ENCODE data around the gene KRTAP5-11.
"Not testable (repeated sequence)": the region's sequence is repeated elsewhere in the genome, so short reads cannot be mapped to it uniquely, and the experiment has no call there.

The KRTAP5-11 gene

GRCh38 chr11:71555508-71555907 lies 27.2 kb downstream of the KRTAP5-11 start:
- no peak for DNase-seq (ENCODE audit: low read depth)

DNA sequence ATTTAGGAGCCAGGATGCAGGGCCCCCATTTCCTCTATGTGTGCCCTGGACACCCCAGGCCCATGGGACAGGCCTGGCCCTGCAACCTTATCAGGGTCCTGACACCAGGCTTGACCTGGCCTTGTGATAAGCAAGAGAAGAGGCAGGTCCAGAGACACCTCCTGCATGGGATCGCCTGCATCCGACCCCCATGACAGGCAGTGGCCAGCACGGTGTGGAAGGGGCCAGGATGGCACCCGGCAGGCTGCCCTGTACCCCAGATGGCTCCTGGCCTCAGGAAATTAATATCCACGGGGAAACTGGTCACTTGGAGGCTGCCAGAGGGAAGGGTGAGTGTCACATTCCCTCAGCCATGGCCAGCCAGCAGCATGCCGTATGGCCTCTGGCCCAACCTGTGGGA lies 27.7 kb downstream of the KRTAP5-11 start:
- no peak for DNase-seq (ENCODE audit: low read depth)

- no peak for DNase-seq (ENCODE audit: low read depth)
These were observed 31.0 kb downstream of the KRTAP5-11 start for GRCh38 chr11:71551711-71552110.

DNA sequence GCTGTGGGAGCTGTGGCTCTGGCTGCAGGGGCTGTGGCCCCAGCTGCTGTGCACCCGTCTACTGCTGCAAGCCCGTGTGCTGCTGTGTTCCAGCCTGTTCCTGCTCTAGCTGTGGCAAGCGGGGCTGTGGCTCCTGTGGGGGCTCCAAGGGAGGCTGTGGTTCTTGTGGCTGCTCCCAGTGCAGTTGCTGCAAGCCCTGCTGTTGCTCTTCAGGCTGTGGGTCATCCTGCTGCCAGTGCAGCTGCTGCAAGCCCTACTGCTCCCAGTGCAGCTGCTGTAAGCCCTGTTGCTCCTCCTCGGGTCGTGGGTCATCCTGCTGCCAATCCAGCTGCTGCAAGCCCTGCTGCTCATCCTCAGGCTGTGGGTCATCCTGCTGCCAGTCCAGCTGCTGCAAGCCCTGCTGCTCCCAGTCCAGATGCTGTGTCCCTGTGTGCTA lies 33.9 kb downstream of the KRTAP5-11 start:
- DNase-seq (ENCODE audit: low read depth): no peak

- DNase-seq (ENCODE audit: low read depth): no peak
These were observed 34.6 kb downstream of the KRTAP5-11 start, which contains the start of gene KRTAP5-9 for GRCh38 chr11:71548120-71548519. KRTAP5-9 (plus strand) TSS chr11:71548420; CDS start chr11:71548658, 238 bp downstream.

DNA sequence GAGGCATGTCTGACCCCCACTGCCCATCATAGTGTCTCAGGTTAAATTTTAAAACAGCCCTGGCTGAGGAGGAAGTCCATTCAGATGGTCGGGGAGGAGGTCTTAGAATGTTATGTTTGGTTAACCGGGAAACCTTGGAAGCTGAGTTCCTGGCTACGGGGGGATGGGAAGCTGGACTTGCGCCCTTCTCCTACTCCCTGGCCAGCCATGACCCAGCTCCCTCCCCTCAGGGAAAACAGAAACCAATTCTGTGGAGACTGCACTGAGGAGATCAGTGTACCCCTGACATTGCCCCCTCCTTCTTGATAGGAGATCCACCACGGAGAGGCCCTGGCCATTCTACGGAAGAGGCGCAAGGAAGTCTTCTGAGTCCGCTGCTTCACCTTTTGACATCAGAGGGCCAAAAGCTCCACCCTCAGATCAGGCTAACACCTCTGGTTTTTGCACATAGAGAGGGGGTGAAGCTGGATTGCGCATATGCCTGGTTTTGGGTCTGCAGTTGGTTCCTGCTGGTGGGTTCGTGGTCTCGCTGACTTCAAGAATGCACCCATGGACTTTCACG lies 37.2 kb downstream of the KRTAP5-11 start:
- DNase-seq (ENCODE audit: low read depth): no peak

GRCh38 chr11:71544525-71545214 lies 38.0 kb downstream of the KRTAP5-11 start:
- DNase-seq (ENCODE audit: low read depth): no peak

- no peak for DNase-seq (ENCODE audit: low read depth)
These were observed 38.8 kb downstream of the KRTAP5-11 start for GRCh38 chr11:71543866-71544265.

- no peak for DNase-seq (ENCODE audit: low read depth)
These were observed 39.5 kb downstream of the KRTAP5-11 start for GRCh38 chr11:71542879-71543777.

GRCh38 chr11:71542382-71542781 lies 40.3 kb downstream of the KRTAP5-11 start:
- DNase-seq (ENCODE audit: low read depth): no peak

GRCh38 chr11:71540521-71541304 lies 42.0 kb downstream of the KRTAP5-11 start:
- DNase-seq (ENCODE audit: low read depth): not testable (repeated sequence)

GRCh38 chr11:71539971-71540370 lies 42.7 kb downstream of the KRTAP5-11 start:
- not testable (repeated sequence) for DNase-seq (ENCODE audit: low read depth)

DNA sequence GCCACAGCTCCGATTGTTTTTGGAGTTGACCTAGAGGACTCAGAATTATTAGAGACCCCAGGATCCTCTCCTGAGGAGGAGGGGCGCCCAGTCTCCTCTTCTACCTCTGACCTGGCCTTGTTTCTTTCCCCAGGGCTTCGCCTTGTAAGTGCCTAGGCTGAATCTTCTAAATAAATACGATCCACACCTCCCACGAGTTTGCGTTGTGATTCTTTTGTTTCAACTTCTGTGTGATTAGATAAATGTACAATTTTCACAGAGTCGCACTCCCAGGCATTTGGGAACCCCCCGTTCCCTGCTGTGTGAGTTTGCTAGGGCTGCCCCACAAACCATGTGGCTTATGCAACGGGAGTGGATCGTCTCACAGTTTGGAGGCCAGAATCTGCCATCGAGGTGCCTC lies 43.7 kb downstream of the KRTAP5-11 start:
- DNase-seq (ENCODE audit: low read depth): no peak

GRCh38 chr11:71538666-71538990 lies 44.0 kb downstream of the KRTAP5-11 start:
- no peak for DNase-seq (ENCODE audit: low read depth)

DNA sequence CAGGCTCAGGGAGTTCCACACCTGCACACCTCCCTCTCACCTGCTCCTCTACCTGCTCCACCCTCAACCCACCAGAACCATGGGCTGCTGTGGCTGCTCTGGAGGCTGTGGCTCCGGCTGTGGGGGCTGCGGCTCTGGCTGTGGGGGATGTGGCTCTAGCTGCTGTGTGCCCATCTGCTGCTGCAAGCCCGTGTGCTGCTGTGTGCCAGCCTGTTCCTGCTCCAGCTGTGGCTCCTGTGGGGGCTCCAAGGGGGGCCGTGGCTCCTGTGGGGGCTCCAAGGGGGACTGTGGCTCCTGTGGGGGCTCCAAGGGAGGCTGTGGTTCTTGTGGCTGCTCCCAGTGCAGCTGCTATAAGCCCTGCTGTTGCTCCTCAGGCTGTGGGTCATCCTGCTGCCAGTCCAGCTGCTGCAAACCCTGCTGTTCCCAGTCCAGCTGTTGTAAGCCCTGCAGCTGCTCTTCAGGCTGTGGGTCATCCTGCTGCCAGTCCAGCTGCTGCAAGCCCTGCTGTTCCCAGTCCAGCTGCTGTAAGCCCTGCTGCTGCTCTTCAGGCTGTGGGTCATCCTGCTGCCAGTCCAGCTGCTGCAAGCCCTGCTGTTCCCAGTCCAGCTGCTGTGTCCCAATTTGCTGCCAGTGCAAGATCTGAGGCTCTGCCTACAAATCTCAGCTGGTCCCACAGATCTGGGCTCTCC lies 44.6 kb downstream of the KRTAP5-11 start, which contains the start of gene KRTAP5-8:
KRTAP5-8 (plus strand) TSS at position 49 of the 689 bp plus-strand sequence; CDS start at position 80, 31 bp downstream.
- DNase-seq (ENCODE audit: low read depth): not testable (repeated sequence)

DNA sequence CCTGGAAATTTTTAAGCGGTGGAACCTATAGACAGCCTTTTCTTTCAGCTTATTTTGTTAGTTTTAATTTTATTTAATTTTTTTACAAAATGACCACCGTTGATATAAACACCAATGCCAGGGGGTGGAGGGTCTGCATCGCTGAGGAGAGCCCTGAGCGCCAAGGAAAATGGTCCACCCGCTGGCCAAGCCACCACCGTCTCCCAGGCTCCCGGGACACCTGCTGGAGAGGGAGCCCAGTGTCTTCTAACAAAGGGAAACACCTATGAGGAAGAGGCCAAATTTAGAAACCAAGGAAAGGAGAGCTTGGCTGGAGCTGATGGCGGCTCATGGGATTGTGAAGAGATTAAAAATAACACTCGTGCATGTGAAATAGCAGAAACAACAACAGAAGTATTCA lies 45.1 kb downstream of the KRTAP5-11 start:
- DNase-seq (ENCODE audit: low read depth): no peak

DNA sequence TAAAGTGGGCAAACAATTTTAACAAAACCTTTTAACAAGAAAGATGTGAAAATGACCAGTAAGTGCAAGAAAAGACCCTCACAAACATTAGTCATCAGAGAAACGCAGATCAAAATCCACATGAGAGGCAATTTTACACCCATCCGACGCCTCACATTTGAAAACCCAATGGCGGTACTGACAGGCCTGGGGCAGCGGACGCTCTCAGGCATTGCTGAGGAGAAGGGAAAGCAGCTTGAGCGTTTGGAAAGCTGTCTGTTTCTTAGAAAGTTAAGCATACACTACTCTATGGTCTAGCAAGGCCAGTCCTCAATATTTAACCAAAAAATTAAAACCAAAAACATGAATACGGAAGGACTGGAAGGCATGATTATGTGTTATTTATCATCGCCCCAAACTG lies 46.9 kb downstream of the KRTAP5-11 start:
- no peak for DNase-seq (ENCODE audit: low read depth)

DNA sequence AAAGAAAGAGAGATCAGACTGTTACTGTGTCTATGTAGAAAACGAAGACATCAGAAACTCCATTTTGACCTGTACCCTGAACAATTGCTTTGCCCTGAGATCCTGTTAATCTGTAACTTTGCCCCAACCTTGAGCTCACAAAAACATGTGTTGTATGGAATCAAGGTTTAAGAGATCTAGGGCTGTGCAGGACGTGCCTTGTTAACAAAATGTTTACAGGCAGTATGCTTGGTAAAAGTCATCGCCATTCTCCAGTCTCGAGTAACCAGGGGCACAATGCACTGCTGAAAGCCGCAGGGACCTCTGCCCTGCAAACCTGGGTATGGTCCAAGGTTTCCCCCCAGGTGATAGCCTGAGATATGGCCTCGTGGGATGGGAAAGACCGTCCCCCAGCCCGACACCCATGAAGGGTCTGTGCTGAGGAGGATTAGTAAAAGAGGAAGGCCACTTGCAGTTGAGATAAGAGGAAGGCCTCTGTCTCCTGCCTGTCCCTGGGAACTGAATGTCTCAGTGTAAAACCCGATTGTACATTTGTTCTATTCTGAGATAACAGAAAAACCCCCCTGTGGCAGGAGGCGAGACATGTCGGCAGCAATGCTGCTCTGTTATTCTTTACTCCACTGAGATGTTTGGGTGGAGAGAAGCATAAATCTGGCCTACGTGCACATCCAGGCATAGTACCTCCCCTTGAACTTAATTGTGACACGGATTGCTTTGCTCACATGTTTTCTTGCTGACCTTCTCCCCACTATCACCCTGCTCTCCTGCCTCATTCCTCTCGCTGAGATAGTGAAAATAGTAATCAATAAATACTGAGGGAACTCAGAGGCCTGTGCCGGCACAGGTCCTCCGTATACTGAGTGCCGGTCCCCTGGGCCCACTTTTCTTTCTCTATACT lies 47.7 kb downstream of the KRTAP5-11 start:
- DNase-seq (ENCODE audit: low read depth): not testable (repeated sequence)

DNA sequence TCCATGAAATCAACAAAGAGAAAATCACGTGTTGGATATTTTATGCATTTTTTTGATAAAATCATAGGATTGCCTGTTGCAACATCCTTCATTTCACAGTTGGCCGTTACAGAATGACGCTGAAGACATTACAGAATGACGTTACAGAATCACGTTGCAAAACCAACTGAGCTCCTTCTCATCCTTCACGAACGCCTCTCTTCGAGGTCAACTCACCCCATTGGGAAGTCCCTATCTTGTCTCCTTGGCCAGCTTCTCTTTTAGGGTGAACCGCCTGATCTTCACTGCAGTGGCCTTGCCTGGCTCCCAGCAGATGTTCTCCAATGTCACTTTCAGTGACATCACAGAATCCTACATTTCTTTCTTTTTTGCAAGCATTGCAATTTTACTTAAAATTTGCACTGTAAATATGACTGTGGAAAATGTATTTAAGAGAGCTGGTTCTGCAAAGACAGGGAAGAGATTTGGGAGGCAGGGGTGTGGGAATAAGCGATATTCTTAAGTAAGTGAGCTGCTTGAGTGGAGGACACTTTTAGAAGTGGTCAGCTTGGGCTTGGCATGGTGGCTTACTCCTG lies 50.6 kb downstream of the KRTAP5-11 start:
- DNase-seq (ENCODE audit: low read depth): no peak
